Measurements from ENCODE around the gene NTM.

Gene NTM

GRCh38 chr11:131546218-131546895 lies 175.9 kb downstream of the NTM start:
- DNase-seq, result peak in 2 of 51 donors; percentile 30 to 47

GRCh38 chr11:131549099-131549498 lies 178.7 kb downstream of the NTM start:
- DNase-seq, result no peak

- no peak for DNase-seq
These were observed 179.4 kb downstream of the NTM start for GRCh38 chr11:131549770-131550169.

- DNase-seq, result no peak
These were observed 189.9 kb downstream of the NTM start for GRCh38 chr11:131560287-131560686.

- DNase-seq, result no peak
These were observed 191.1 kb downstream of the NTM start for GRCh38 chr11:131561501-131561900.

- no peak for DNase-seq
These were observed 191.6 kb downstream of the NTM start for GRCh38 chr11:131561972-131562371.

GRCh38 chr11:131568318-131568717 lies 197.9 kb downstream of the NTM start:
- DNase-seq, result no peak

- DNase-seq, result no peak
These were observed 201.2 kb downstream of the NTM start for GRCh38 chr11:131571571-131571970.

- peak in 11 of 51 donors; percentile 18 to 58 (median 39) for DNase-seq
These were observed 202.0 kb downstream of the NTM start for GRCh38 chr11:131572423-131572822.

GRCh38 chr11:131579932-131580387 lies 209.5 kb downstream of the NTM start:
- peak in 8 of 51 donors; percentile 33 to 52 (median 41) for DNase-seq

GRCh38 chr11:131580476-131580875 lies 210.1 kb downstream of the NTM start:
- no peak for DNase-seq

GRCh38 chr11:131581046-131581445 lies 210.6 kb downstream of the NTM start:
- DNase-seq, result no peak

GRCh38 chr11:131582021-131582525 lies 211.7 kb downstream of the NTM start:
- peak in 4 of 51 donors; percentile 32 to 39 (median 33) for DNase-seq

GRCh38 chr11:131583421-131583820 lies 213.0 kb downstream of the NTM start:
- no peak for DNase-seq

GRCh38 chr11:131583938-131584337 lies 213.5 kb downstream of the NTM start:
- no peak for DNase-seq

- peak; percentile 47 to 100 (median 89) for DNase-seq
These were observed 214.6 kb downstream of the NTM start for GRCh38 chr11:131584785-131585592.

GRCh38 chr11:131588057-131588456 lies 217.6 kb downstream of the NTM start:
- DNase-seq, result no peak

- DNase-seq, result no peak
These were observed 220.6 kb downstream of the NTM start for GRCh38 chr11:131591051-131591461.

GRCh38 chr11:131592152-131592551 lies 221.7 kb downstream of the NTM start:
- no peak for DNase-seq

- DNase-seq, result peak in 15 of 51 donors; percentile 34 to 78 (median 53)
These were observed 222.3 kb downstream of the NTM start for GRCh38 chr11:131592734-131593133.

- peak in 1 of 51 donors; percentile 46 for DNase-seq
These were observed 222.9 kb downstream of the NTM start for GRCh38 chr11:131593301-131593700.

- peak in 6 of 51 donors; percentile 26 to 57 (median 36) for DNase-seq
These were observed 225.4 kb downstream of the NTM start for GRCh38 chr11:131595797-131596196.
